Iris pigment epithelial cell (primary cell): ENCODE results near the gene HECTD4.
"Not testable (repeated sequence)": the region's sequence is repeated elsewhere in the genome, so short reads cannot be mapped to it uniquely, and the experiment has no call there.

Experiments used
- DNase-seq: peaks from one replicate; pipeline ENCODE4 v3.0.0-alpha.2; 2011; ENCODE audit warnings: low read depth

The HECTD4 gene

GRCh38 chr12:112354399-112354798 is 27.8 kb downstream of the HECTD4 start:
- DNase-seq, result peak; percentile 7

- peak; percentile 32 for DNase-seq
Observed at GRCh38 chr12:112353393-112353792, 28.8 kb downstream of the HECTD4 start.

- DNase-seq, result peak; percentile 29
Observed at GRCh38 chr12:112352921-112353320, 29.3 kb downstream of the HECTD4 start.

GRCh38 chr12:112350593-112351592 is 31.3 kb downstream of the HECTD4 start:
- DNase-seq, result peak; percentile 6

GRCh38 chr12:112349431-112349830 is 32.8 kb downstream of the HECTD4 start:
- DNase-seq, result peak; percentile 6

- DNase-seq, result not testable (repeated sequence)
Observed at GRCh38 chr12:112348926-112349325, 33.3 kb downstream of the HECTD4 start.

- peak; percentile 79 for DNase-seq
Observed at GRCh38 chr12:112347581-112347982, 34.6 kb downstream of the HECTD4 start.

GRCh38 chr12:112346194-112346593 is 36.0 kb downstream of the HECTD4 start:
- no peak for DNase-seq

- no peak for DNase-seq
Observed at GRCh38 chr12:112344220-112344619, 38.0 kb downstream of the HECTD4 start.

- no peak for DNase-seq
Observed at GRCh38 chr12:112342587-112342986, 39.6 kb downstream of the HECTD4 start.

GRCh38 chr12:112341046-112341825 is 41.0 kb downstream of the HECTD4 start:
- no peak for DNase-seq

GRCh38 chr12:112340230-112340629 is 42.0 kb downstream of the HECTD4 start:
- DNase-seq, result no peak

- not testable (repeated sequence) for DNase-seq
Observed at GRCh38 chr12:112334999-112335398, 47.2 kb downstream of the HECTD4 start.

- DNase-seq, result no peak
Observed at GRCh38 chr12:112333019-112333418, 49.2 kb downstream of the HECTD4 start.

- DNase-seq, result no peak
Observed at GRCh38 chr12:112331886-112332285, 50.3 kb downstream of the HECTD4 start.

- DNase-seq, result no peak
Observed at GRCh38 chr12:112330706-112331105, 51.5 kb downstream of the HECTD4 start.

GRCh38 chr12:112328456-112329124 is 53.6 kb downstream of the HECTD4 start:
- no peak for DNase-seq

GRCh38 chr12:112327209-112327938 is 54.9 kb downstream of the HECTD4 start:
- DNase-seq, result no peak

GRCh38 chr12:112325622-112326207 is 56.5 kb downstream of the HECTD4 start:
- no peak for DNase-seq

- no peak for DNase-seq
Observed at GRCh38 chr12:112325157-112325556, 57.1 kb downstream of the HECTD4 start.

- no peak for DNase-seq
Observed at GRCh38 chr12:112322882-112323547, 59.2 kb downstream of the HECTD4 start.
